ENCODE measurements around the gene TKT.
"Not testable (repeated sequence)": the region's sequence is repeated elsewhere in the genome, so short reads cannot be mapped to it uniquely, and the experiment has no call there.

TKT gene, protein sequence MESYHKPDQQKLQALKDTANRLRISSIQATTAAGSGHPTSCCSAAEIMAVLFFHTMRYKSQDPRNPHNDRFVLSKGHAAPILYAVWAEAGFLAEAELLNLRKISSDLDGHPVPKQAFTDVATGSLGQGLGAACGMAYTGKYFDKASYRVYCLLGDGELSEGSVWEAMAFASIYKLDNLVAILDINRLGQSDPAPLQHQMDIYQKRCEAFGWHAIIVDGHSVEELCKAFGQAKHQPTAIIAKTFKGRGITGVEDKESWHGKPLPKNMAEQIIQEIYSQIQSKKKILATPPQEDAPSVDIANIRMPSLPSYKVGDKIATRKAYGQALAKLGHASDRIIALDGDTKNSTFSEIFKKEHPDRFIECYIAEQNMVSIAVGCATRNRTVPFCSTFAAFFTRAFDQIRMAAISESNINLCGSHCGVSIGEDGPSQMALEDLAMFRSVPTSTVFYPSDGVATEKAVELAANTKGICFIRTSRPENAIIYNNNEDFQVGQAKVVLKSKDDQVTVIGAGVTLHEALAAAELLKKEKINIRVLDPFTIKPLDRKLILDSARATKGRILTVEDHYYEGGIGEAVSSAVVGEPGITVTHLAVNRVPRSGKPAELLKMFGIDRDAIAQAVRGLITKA

DNA sequence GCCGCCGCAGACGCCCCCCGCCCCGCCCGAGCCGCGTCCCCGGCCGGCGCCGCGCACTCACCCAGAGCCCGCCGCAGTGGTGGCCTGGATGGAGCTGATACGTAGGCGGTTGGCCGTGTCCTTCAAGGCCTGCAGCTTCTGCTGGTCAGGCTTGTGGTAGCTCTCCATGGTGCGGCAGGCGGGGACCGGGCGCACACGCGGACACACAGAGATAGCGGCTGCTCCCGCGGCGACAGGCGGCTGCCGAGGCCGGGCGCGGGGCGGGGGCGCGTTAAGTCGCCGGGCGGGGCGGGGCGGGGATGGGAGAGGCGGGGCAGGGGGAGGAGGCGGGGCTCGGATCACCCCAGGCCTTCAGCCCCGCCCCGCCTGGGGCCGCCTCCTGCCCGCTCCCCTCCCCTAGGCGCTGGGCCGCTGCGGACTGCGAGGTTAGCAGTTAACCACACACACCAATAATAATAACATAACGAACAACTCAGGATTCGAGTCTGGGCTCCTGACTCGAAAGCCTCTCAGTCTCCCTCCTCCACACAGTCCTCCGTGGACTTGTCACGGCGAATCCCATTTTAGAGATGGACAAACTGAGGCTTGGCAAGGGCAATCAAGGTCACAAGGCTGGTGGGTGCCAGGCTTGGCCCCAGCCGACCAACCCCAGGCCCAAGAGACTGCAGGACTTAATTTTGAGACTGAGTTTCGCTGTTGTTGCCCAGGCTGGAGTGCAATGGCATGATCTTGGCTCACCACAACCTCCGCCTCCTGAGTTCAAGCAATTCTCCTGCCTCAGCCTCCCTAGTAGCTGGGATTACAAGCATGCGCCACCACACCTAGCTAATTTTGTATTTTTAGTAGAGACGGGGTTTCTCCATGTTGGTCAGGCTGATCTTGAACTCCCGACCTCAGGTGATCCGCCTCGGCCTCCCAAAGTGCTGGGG is at the start of gene TKT:
Gene TKT (minus strand): TSS at position 248 of the 929 bp plus-strand sequence. CDS start 80 bp downstream, at position 168.
- peak within 1 kb of the TSS; percentile 95 for H3K27ac ChIP-seq
- peak; percentile 70; the same call in 1 of the 2 replicates for TF ChIP-seq ZFX (IDR thresholded peaks at IDR 0.05)
- TF ChIP-seq, protein P1, sequence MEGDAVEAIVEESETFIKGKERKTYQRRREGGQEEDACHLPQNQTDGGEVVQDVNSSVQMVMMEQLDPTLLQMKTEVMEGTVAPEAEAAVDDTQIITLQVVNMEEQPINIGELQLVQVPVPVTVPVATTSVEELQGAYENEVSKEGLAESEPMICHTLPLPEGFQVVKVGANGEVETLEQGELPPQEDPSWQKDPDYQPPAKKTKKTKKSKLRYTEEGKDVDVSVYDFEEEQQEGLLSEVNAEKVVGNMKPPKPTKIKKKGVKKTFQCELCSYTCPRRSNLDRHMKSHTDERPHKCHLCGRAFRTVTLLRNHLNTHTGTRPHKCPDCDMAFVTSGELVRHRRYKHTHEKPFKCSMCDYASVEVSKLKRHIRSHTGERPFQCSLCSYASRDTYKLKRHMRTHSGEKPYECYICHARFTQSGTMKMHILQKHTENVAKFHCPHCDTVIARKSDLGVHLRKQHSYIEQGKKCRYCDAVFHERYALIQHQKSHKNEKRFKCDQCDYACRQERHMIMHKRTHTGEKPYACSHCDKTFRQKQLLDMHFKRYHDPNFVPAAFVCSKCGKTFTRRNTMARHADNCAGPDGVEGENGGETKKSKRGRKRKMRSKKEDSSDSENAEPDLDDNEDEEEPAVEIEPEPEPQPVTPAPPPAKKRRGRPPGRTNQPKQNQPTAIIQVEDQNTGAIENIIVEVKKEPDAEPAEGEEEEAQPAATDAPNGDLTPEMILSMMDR (conservative IDR thresholded peaks at IDR 0.05) = no peak

DNA sequence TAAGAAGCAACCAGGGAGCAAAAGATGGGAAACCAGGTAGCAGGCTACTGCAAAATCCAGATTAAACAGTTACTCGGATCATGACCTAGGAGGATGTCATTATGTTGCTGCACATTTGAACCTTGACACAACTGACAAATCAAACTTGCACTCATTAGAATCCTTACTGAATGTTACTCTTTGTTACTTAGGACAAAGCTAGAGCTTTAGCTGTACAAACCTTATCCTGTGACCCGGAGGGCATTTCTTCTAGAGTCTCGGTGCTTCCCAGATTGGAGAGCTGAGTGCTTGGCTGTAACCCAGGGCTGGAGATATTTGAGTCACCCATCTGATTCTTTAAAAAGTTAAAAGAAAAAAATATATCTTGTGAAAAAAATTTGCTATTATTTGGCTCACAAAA is 48.1 kb upstream of the TKT start:
- no peak for TF ChIP-seq ZFX (IDR thresholded peaks at IDR 0.05)
- TF ChIP-seq, protein P1 (conservative IDR thresholded peaks at IDR 0.05) = no peak
- H3K27ac ChIP-seq = no peak overlapping the region

GRCh38 chr3:53303549-53303948 is 47.7 kb upstream of the TKT start:
- no peak for TF ChIP-seq ZFX (IDR thresholded peaks at IDR 0.05)
- TF ChIP-seq, protein P1 (conservative IDR thresholded peaks at IDR 0.05) = no peak
- no peak overlapping the region for H3K27ac ChIP-seq

DNA sequence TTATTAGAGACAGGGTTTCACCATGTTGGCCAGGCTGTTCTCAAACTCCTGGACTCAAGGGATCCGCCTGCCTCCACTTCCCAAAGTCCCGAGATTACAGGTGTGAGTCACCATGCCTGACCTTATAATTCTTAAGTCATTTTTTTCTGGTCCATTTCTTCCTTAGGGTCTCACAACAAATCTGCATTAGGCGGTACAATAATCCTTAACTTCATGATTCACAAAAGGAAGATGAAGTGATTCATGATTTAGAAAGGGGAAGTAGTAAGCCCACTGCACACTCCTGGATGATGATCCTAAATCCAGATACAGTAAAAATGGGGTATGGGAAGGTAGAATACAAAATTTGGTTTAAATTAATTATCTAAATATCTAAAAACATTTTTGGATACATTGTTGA is 45.0 kb upstream of the TKT start:
- H3K27ac ChIP-seq = no peak overlapping the region
- no peak for TF ChIP-seq ZFX (IDR thresholded peaks at IDR 0.05)
- TF ChIP-seq, protein P1 (conservative IDR thresholded peaks at IDR 0.05) = no peak

GRCh38 chr3:53299611-53300023 is 43.8 kb upstream of the TKT start:
- TF ChIP-seq, protein P1 (conservative IDR thresholded peaks at IDR 0.05) = peak; percentile 86
- H3K27ac ChIP-seq = not testable (repeated sequence)

GRCh38 chr3:53295410-53295809 is 39.6 kb upstream of the TKT start:
- no peak overlapping the region for H3K27ac ChIP-seq
- TF ChIP-seq ZFX (IDR thresholded peaks at IDR 0.05) = no peak
- TF ChIP-seq, protein P1 (conservative IDR thresholded peaks at IDR 0.05) = no peak
